ENCODE measurements around the gene TENT5A.
A peak's percentile ranks its signal among the peaks of the same experiment; 100 is the strongest.

TENT5A gene

DNA sequence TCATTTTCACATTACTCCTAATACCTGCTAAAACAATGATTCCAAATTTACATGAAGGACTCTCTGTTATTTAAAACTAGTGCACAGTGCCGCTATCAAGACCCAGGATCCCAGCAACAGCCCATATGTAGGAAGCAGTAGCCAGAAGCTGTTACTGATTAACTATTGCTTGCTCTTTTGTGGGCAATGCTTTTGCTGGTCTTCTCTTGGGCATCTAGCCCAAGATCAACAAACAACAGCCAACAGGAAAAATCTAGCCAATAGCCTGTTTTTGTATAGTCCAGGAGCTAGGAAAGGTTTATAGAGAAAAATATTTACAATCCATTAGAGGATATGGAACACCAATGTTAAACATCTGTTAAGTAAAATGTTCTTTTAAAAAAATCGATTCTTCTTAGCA, 22.1 kb upstream of the TENT5A start:
- in situ Hi-C loops (cut with MboI; ENCODE audit: low pct_unique_long_range_greater_than_20kb, low sequenced_read_pairs) = loop anchor here (25.0 kb wide), 1 partner anchor 213 kb away; no protein-coding TSS in a partner anchor
- no peak for DNase-seq

DNA sequence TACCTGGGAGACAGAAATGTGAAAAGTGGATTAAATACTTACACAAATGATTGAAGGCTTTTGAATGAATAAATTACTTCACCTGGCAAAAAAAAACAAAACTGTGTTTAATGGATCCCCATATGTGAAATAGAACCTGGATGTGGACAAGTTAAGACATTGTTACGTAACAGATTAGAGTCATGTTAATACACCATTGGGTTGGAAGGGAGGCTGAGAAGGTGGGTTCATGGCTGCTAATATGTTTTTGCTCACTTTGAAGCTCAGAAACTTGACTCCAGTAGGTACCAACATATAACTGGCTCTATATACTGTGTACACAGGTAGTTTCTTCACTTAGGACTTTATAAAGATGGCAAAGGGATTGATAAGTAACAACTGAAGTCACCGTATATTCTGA, 21.4 kb upstream of the TENT5A start:
- in situ Hi-C loops (cut with MboI; ENCODE audit: low pct_unique_long_range_greater_than_20kb, low sequenced_read_pairs) = loop anchor here (25.0 kb wide), 1 partner anchor 213 kb away; no protein-coding TSS in a partner anchor
- no peak for DNase-seq

DNA sequence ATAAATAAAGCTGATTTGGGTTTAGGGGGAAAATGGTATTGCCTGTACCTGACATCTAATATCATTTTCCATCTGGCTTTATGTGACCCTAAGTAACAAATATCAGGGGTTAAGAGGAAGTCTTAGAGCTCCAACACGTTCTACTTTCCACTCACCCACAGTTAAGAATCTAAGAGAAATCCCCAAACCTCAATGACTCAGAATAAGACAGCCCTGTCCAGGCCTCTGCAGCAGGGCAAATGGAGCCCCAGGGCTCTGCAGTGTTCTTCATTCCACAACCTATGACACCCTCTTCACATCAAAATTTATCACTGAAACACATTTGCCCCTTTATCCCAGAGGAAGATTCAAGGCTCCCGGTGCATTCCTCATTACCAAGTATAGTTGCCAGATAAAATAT, 20.3 kb upstream of the TENT5A start:
- DNase-seq = peak; percentile 53
- in situ Hi-C loops (cut with MboI; ENCODE audit: low pct_unique_long_range_greater_than_20kb, low sequenced_read_pairs) = loop anchor here (25.0 kb wide), 1 partner anchor 215 kb away; no protein-coding TSS in a partner anchor

DNA sequence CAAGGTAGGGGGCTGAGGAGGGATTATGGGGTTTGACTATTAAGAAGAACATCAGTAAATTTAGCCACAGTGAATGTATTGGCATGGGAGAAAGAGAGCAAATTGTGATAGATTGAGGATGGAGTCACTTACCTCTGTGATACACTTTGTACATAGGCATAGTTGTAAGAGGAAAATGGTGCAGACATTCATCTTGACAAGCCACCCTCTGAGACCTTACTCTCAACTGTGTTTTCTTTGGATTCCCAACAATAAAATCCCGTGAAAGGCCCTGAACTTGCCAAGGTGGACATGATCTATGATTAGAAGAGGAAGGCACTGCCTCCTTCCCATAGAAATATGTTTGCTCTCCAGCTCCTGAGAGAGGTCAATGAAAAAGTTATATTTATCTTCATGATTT, 18.6 kb upstream of the TENT5A start:
- no peak for DNase-seq
- in situ Hi-C loops (cut with MboI; ENCODE audit: low pct_unique_long_range_greater_than_20kb, low sequenced_read_pairs) = loop anchor here (25.0 kb wide), 1 partner anchor 216 kb away; no protein-coding TSS in a partner anchor

DNA sequence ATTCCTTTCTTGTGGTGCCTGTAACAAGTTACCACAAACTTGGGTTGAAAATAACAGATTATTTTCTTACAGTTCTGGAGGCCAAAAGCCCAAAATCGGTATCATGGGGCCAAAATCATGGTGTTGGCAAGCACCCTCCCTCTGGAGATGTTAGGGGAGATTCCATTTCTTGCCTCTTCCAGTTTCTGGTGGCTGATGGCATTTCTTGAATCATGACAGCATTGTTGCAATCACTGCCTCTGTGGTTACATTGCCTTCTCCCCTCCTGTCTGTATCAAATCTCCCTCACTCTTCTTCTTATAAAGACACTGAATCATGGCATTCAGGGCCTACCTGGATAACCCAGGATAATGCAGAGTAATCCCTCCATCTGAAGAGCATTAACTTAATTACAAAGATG, 17.9 kb upstream of the TENT5A start:
- in situ Hi-C loops (cut with MboI; ENCODE audit: low pct_unique_long_range_greater_than_20kb, low sequenced_read_pairs) = loop anchor here (25.0 kb wide), 1 partner anchor 217 kb away; no protein-coding TSS in a partner anchor
- no peak for DNase-seq

DNA sequence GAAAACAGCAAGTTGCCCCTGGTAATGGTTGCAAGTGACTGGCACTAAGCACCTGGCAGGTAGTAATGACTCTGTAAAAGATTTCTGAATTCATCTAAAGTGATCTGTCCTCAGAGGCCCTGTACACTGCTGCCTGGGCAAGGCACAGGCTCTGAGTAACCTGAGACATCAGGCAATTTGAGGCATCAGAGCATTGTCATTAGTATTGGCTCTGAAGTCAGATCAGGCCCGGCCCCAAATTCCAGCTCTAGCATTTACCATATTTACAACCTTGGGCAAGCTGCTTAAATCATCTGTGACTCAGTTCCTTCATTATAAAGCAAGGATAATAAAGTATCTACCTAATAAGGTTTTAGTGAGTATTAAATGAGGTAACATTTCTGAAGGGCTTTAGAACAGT, 17.3 kb upstream of the TENT5A start:
- in situ Hi-C loops (cut with MboI; ENCODE audit: low pct_unique_long_range_greater_than_20kb, low sequenced_read_pairs) = loop anchor here (25.0 kb wide), 1 partner anchor 217 kb away; no protein-coding TSS in a partner anchor

DNA sequence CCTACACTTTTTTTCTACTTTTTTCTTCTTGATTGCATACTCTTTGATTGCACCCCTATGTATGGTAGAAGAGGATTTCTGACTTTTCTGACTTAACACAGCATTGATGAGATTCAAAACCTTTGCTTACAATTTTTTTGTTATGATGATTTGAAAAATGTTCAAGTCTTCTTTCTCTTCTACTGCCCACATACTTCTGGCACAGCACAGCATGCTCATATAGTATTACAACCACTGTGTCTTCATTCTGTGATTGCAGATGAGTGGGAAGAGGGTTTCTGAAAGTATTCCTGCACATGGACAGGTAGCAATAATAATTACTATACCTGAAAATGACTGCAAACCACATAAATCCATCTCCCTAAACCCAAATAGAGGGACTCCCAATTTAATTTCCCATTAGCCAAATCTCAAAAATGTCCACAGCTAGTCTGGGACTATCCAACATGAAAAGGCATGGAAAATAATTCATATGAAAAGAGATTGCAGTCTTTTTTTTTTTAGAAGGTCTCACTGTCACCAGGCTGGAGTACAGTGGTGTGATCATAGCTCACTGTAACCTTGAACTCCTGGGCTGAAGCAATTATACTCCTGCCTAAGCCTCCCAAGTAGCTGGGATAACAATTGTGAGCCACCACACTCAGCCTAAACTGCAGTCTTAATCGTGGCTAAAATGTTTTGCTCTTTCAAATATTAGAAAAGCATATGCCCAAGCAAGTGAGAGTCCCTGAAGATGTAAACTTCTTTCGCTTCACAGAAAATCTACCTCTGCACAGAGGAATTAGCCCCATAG, 15.9 kb upstream of the TENT5A start:
- in situ Hi-C loops (cut with MboI; ENCODE audit: low pct_unique_long_range_greater_than_20kb, low sequenced_read_pairs) = loop anchor here (25.0 kb wide), 1 partner anchor 219 kb away; no protein-coding TSS in a partner anchor

More for the DNA sequence above, 17.3 kb upstream of the TENT5A start:
- DNase-seq = no peak

DNA sequence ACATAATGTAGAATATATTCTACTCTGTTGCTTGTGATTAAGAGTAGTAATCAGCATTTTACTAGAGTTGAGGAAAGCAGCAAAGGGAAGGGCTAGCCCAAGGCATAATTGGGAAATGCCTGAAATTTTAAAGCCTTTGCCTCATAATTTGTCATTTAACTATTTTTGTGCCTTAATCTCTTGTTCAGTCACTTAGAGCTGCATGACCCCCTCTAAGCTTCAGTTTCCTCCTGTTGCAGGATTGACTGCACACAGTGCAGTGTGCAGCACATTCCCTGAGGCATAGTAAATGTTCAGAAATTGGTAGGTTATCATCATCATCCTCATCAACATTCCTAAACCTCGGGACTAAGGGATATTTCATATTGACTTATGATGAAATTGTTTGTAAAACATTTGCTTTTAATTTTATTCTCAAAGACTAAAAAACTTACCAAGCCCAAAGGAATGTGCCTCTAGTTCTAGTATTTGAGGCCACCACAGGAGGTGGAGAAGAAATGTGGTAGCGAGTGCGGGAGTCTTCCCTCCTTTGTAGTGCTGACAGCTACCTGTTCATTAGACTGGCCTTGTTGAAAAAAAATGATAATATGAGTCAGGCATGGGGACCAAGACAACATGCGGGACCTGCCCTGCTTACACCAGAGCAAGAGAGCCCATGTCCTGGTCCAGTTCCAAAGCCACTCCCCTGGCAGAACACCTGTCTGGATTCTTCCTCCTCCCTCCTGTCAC, 14.8 kb upstream of the TENT5A start:
- in situ Hi-C loops (cut with MboI; ENCODE audit: low pct_unique_long_range_greater_than_20kb, low sequenced_read_pairs) = loop anchor here (25.0 kb wide), 1 partner anchor 220 kb away; no protein-coding TSS in a partner anchor
- DNase-seq = no peak

More for the DNA sequence above, 15.9 kb upstream of the TENT5A start:
- DNase-seq = no peak

DNA sequence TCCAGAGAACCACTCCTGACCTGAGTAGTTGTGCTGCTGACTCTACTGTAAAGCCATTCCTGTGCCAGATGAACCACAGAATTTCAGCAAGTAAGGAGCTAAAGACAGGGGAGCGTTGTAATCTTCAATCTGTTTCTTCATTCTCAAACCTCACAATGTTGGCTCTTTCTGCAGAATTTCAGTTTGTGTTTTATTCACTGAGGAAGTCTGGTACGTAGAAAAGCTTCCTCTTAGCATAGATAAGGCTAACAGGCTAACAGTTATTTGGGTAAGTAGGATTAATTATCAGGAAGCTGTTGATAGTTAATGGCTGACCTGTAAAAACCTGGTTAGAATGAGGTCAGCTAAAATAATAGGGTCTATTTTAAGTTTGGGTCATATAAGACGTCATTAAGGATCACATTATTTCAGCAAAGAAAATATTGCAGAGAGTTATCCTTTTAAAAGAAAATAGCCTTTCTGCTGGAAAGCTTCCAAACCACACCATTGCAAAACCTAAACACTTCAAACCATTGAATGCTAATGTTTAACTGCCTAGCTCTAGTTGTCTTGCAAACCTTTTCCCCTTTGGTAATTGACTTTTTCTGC, 14.1 kb upstream of the TENT5A start:
- in situ Hi-C loops (cut with MboI; ENCODE audit: low pct_unique_long_range_greater_than_20kb, low sequenced_read_pairs) = loop anchor here (25.0 kb wide), 1 partner anchor 221 kb away; no protein-coding TSS in a partner anchor
- peak; percentile 84 for DNase-seq

DNA sequence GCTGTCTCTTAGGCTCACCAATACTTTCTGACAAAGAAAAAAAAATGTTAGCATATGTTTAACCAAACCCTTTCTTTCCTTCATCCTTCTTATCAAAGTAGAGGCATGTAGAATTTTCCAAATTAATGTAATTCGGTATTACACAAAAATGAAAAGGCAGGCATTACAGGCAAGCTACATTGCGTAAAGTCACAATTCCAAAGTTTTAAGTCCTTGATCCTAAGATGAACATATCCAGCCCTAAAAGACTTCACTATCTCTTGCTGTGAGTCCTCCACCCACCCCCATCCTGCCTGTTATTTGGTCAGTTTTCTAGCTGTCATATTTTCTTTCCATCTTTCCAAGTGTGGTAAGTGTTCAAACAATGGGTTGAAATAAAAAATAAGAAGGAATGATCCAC, 12.1 kb upstream of the TENT5A start:
- in situ Hi-C loops (cut with MboI; ENCODE audit: low pct_unique_long_range_greater_than_20kb, low sequenced_read_pairs) = loop anchor here (25.0 kb wide), 1 partner anchor 223 kb away; no protein-coding TSS in a partner anchor
- DNase-seq = no peak

DNA sequence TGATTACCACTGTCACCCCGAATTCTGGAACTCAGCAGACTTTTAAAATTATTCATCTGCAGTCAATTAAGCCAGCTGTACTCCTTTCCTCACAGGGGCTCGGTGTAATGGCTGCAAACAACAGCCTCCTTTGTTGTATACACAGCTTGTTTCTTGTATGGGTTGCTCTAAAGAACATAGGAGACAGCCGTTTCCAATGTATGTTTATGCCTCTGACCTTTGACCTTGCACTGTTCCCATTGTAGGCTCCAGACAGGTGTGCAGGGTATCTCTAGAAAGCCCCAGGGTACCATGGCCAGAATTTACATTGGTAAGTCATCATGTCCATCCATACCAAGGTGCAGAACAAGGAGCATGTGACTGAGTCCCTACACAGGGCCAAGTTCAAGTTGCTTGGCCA, 11.5 kb upstream of the TENT5A start:
- no peak for DNase-seq
- in situ Hi-C loops (cut with MboI; ENCODE audit: low pct_unique_long_range_greater_than_20kb, low sequenced_read_pairs) = loop anchor here (25.0 kb wide), 1 partner anchor 223 kb away; no protein-coding TSS in a partner anchor

DNA sequence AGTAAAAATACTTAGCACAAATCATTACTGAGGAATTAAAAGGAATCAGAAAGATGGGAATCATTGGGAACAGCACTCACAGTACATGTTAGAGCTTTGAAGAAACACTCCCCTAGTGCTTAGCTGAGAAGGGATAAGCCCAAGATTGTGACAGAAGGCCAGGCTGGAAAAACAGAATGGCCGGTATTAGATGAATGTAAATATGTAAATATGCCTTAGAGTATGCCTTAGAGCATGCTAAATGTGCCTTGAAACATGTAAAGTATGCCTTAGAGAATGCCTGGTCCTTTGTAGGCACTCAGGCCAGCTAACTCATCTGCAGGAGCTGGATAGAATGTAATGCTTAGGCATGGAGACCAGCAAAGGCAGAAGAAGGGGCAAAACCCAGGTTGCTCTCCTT, 10.6 kb upstream of the TENT5A start:
- in situ Hi-C loops (cut with MboI; ENCODE audit: low pct_unique_long_range_greater_than_20kb, low sequenced_read_pairs) = loop anchor here (25.0 kb wide), 1 partner anchor 224 kb away; no protein-coding TSS in a partner anchor
- no peak for DNase-seq

DNA sequence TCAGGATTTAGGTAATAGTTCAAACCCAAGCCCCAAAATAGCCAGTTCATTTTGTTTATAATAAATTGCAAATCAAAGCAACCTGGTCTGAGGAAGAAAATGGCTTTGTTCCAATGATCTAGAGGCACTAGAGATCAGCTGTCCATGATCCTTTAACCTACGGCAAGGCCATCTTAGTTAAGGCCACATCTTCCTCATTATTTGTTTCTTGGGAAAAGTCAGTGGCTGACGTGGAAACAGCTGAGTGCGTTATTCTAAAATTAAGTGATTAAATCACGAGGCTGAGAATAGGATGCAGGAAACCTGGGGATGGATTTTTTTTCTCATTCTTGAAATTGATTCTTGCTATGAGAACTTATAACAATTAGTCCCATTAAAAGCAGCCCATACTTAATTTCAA, 10.1 kb upstream of the TENT5A start:
- in situ Hi-C loops (cut with MboI; ENCODE audit: low pct_unique_long_range_greater_than_20kb, low sequenced_read_pairs) = loop anchor here (25.0 kb wide), 1 partner anchor 225 kb away; no protein-coding TSS in a partner anchor

DNA sequence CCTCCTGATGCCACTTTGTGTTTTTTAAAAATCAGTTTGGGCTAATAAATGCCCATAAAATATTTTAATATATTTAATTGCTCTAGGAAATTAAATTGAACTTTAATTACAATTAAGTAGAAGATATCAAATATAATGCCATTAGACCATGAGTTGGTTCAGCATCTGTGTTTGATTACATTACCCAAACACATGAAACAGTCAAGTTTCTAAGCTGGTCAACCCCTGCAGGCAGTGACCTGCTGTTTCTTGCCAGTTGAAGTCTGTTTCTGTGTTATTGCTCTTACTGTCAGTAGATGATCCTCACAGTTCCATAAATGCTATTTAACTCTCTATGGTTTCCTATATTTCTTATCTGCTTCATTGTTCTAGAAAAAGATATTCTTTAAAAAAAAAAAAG, 9.7 kb upstream of the TENT5A start:
- in situ Hi-C loops (cut with MboI; ENCODE audit: low pct_unique_long_range_greater_than_20kb, low sequenced_read_pairs) = loop anchor here (25.0 kb wide), 1 partner anchor 225 kb away; no protein-coding TSS in a partner anchor
- no peak for DNase-seq

More for the DNA sequence above, 10.1 kb upstream of the TENT5A start:
- no peak for DNase-seq

DNA sequence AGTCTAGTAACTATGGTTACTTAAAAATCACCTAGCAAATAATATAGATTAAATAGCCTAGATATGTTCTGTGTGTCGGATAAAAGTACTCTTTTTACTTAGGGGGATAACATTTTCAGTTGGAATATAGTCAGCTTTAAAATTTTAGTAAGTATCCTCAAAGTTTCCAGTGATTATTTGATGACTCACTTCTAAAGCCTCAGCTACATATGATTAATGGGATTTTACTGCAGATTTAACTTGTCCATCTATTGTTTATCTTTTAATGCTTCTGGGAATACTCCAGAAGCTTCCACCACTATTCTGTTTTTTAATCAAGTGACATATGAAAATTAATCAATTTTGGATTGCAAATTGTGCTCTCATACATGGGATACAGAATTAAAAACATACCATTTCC, 8.7 kb upstream of the TENT5A start:
- no peak for DNase-seq
- in situ Hi-C loops (cut with MboI; ENCODE audit: low pct_unique_long_range_greater_than_20kb, low sequenced_read_pairs) = loop anchor here (25.0 kb wide), 1 partner anchor 226 kb away; no protein-coding TSS in a partner anchor

DNA sequence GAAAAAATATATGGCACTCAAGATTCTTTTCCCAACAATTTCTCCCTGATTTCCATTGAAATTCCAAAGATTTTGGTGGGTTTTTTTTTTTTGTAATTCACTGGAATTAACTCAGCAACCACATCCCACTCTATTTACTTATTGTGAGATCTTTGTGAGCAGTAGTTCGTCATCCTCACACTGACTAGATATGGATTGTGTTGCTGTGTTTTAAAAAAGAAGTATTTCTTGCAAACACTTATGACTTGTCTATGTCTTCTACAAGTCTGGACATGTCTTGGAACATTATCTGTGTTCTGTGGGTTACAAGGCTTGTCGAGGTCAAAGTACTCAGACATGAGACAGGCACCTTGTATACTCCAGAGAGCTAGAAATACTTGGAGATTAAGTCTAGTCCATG, 7.3 kb upstream of the TENT5A start:
- in situ Hi-C loops (cut with MboI; ENCODE audit: low pct_unique_long_range_greater_than_20kb, low sequenced_read_pairs) = loop anchor here (25.0 kb wide), 1 partner anchor 228 kb away; no protein-coding TSS in a partner anchor
- peak; percentile 41 for DNase-seq

DNA sequence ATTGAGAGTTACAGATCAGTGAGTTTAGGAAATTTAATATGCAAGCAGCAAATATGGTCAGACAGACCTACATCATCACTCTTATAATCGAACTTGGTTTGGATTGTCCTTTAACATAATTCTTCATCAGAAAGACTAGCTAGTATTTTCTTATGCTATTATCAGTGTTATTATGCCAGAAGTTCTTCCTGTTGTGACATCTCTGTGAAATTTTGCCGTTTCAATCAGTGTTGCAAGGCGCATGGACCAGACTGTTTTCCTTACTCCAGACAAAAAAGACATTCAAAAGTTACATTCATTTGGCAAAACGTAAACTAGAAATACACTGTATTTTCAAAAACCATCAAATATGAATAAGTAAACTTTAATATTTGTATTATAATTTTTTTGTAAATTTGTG, 5.7 kb upstream of the TENT5A start:
- DNase-seq = no peak
- in situ Hi-C loops (cut with MboI; ENCODE audit: low pct_unique_long_range_greater_than_20kb, low sequenced_read_pairs) = loop anchor here (25.0 kb wide), 1 partner anchor 229 kb away; no protein-coding TSS in a partner anchor

DNA sequence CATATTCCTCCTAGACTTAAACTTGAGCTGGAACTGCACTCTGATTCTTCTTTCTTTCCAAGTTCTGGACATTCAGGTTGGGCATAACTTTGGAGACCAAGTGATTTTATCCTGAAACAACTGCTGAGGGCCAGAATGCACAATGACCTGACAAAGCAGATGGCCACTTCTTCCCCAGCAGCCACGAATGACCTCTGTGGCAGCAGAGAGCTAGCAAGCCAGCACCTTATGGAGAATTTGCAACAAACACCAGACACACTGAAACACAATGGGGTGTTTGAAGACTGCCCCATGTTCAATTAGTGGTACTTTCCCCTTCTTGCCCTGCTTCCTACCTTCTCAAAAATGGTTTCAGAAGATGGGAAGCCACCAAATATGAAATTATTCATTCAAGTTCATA, 4.2 kb upstream of the TENT5A start:
- in situ Hi-C loops (cut with MboI; ENCODE audit: low pct_unique_long_range_greater_than_20kb, low sequenced_read_pairs) = loop anchor here (25.0 kb wide), 1 partner anchor 231 kb away; no protein-coding TSS in a partner anchor
- no peak for DNase-seq

DNA sequence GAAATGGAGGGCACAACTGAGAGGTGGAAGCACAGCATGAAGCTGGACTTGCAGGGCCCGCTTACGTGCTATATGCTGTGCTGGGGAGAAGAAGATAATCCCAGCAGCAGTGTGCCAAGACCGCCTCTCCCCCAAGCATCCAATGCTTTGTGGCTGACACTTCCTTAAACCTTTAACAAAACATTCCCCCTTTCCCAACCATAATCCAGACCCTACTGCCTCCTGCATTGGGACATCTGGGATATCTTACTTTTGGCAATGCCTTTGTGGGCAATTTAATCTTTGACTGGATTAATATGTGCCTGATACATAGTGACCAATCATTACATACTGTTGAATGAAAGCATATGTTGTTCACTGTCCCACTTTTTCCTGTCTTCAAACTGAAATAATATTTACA, 3.1 kb upstream of the TENT5A start:
- in situ Hi-C loops (cut with MboI; ENCODE audit: low pct_unique_long_range_greater_than_20kb, low sequenced_read_pairs) = loop anchor here (25.0 kb wide), 1 partner anchor 232 kb away; no protein-coding TSS in a partner anchor
- DNase-seq = no peak

Measured in KBM-7 (cell line).